HepG2 (cell line): ENCODE results near the gene DOK5. TPM values are rescaled to one million over a fixed set of nuclear protein-coding genes. Genes with fewer than 3 reads are reported as not detected.

Source experiments
- ATAC-seq: fragments of 200-7000 bp; cut with Tn5 transposase; 3 replicates; pipeline ENCODE4 v1.9.1; 2020; ENCODE audit warnings: mild to moderate bottlenecking, moderate library complexity
- BruUV-seq: library from RNA; stranded (reverse); fragments of 400-500 nt; replicated peaks from 2 replicates; lab custom pipeline; 2021; lab: Mats Ljungman, UMichigan
- CTCF ChIA-PET: fragments of 300-600 bp; formaldehyde crosslinking; extraction: SDS; loops from one replicate; lab custom pipeline; 2021; ENCODE audit warnings: low total read pairs, inconsistent platforms, low intra/inter-chr PET ratio; lab: Yijun Ruan, JAX
- POLR2A ChIA-PET: fragments of 350-600 bp; sonication (Branson Sonifier 250); formaldehyde crosslinking; loops from one replicate; lab custom pipeline; 2020; ENCODE audit warnings: antibody characterized with exemption, inconsistent platforms; lab: Yijun Ruan, JAX
- DNase-seq: peaks from one replicate; pipeline ENCODE4 v3.0.0-alpha.2; 2015; ENCODE audit warnings: low spot score
- FAIRE-seq: peaks from 3 replicates; lab custom pipeline; 2011; peaks lifted over from hg19 to GRCh38; lab: Jason Lieb, UNC
- H2AFZ ChIP-seq: one replicate; pipeline ENCODE4 v1.6.1; 2011; ENCODE audit warnings: low read length, inconsistent platforms
- H3K27ac ChIP-seq: fragments of 300-600 bp; 3 replicates; pipeline ENCODE4 v1.8.0; 2011; ENCODE audit warnings: mixed run types, mild to moderate bottlenecking, mixed read lengths, low read length, inconsistent platforms; ENCODE audit not compliant: insufficient read depth; ENCODE audit errors: extremely low read length
- H3K27me3 ChIP-seq, 2 experiments: fragments of 200-600 bp in 1 of 2; 2 replicates in 1 of 2; 3 replicates in 1 of 2; pipeline versions ENCODE4 v1.6.0 to v1.8.0; 2011; ENCODE audit warnings: low read length in 2 of 2, mild to moderate bottlenecking in 2 of 2, moderate library complexity in 2 of 2, inconsistent platforms in 1 of 2; ENCODE audit not compliant: insufficient read depth in 2 of 2, control insufficient read depth in 1 of 2
- H3K36me3 ChIP-seq, 2 experiments: fragments of 200-600 bp in 1 of 2; replicated peaks in 1 of 2; 2 replicates in 1 of 2; 3 replicates in 1 of 2; pipeline versions ENCODE4 v1.5.1 to v1.8.0; 2011; ENCODE audit warnings: low read length in 2 of 2, inconsistent platforms in 1 of 2; ENCODE audit not compliant: insufficient read depth in 2 of 2, control insufficient read depth in 1 of 2
- H3K4me1 ChIP-seq: 2 replicates; pipeline ENCODE4 v1.5.1; 2012; ENCODE audit warnings: low read length, inconsistent platforms; ENCODE audit not compliant: insufficient read depth
- H3K4me2 ChIP-seq: 2 replicates; pipeline ENCODE4 v1.6.0; 2011; ENCODE audit warnings: low read depth, low read length, inconsistent platforms
- H3K4me3 ChIP-seq, 3 experiments: fragments of 200-600 bp in 1 of 3; sonication (generic), shearing (Covaris generic) in 1 of 3; replicated peaks in 1 of 3; 2 replicates each; pipeline ENCODE4 v1.5.1; 2011 to 2016; ENCODE audit warnings: low read length in 3 of 3, inconsistent platforms in 2 of 3, low read depth in 2 of 3, mild to moderate bottlenecking in 2 of 3, control low read depth in 1 of 3, mixed read lengths in 1 of 3; ENCODE audit not compliant: insufficient read depth in 1 of 3
- H3K79me2 ChIP-seq: one replicate; pipeline ENCODE4 v1.6.1; 2011; ENCODE audit warnings: low read length, inconsistent platforms; ENCODE audit not compliant: insufficient read depth
- H3K9ac ChIP-seq: 2 replicates; pipeline ENCODE4 v1.6.0; 2011; ENCODE audit warnings: mild to moderate bottlenecking, low read depth, low read length, inconsistent platforms; ENCODE audit not compliant: insufficient read depth
- H3K9me3 ChIP-seq: 2 replicates; pipeline ENCODE4 v1.5.1; 2012; ENCODE audit warnings: mild to moderate bottlenecking, low read length
- H4K20me1 ChIP-seq: 2 replicates; pipeline ENCODE4 v1.6.0; 2011; ENCODE audit warnings: inconsistent platforms, mild to moderate bottlenecking, low read length, moderate library complexity; ENCODE audit not compliant: insufficient read depth
- ARID2 ChIP-seq: sonication (generic); formaldehyde crosslinking; IDR thresholded peaks from 2 replicates; pipeline ENCODE4 v1.8.1; 2022; ENCODE audit warnings: mild to moderate bottlenecking, missing genetic modification reagents, borderline replicate concordance
- CBFB ChIP-seq: sonication (generic); formaldehyde crosslinking; IDR thresholded peaks from 2 replicates; pipeline ENCODE4 v1.4.0; 2020; ENCODE audit warnings: missing genetic modification reagents
- DR1 ChIP-seq: sonication (generic); formaldehyde crosslinking; IDR thresholded peaks from 2 replicates; pipeline ENCODE4 v1.8.0; 2021; ENCODE audit warnings: mild to moderate bottlenecking, missing genetic modification reagents, inconsistent platforms
- FOXK2 ChIP-seq: fragments of 450-650 bp; IDR thresholded peaks from 2 replicates; pipeline ENCODE4 v1.6.1; 2016
- FOXM1 ChIP-seq: sonication (generic); formaldehyde crosslinking; IDR thresholded peaks from 2 replicates; pipeline ENCODE4 v1.5.0; 2020; ENCODE audit warnings: missing genetic modification reagents
- IKZF5 ChIP-seq: IDR thresholded peaks from 2 replicates; pipeline ENCODE4 v1.6.1; 2018; ENCODE audit warnings: missing genetic modification reagents, mild to moderate bottlenecking, missing compliant biosample characterization
- MTA3 ChIP-seq: sonication (generic); formaldehyde crosslinking; IDR thresholded peaks from 2 replicates; pipeline ENCODE4 v1.4.0; 2020; ENCODE audit warnings: missing genetic modification reagents
- PRDM4 ChIP-seq: sonication (generic); formaldehyde crosslinking; IDR thresholded peaks from 2 replicates; pipeline ENCODE4 v1.9.0; 2021; ENCODE audit warnings: missing genetic modification reagents, borderline replicate concordance
- SETDB1 ChIP-seq: sonication (generic); formaldehyde crosslinking; IDR thresholded peaks from 2 replicates; pipeline ENCODE4 v1.5.1; 2020; ENCODE audit warnings: missing genetic modification reagents, mild to moderate bottlenecking, borderline replicate concordance
- SKIL ChIP-seq: sonication (generic); formaldehyde crosslinking; IDR thresholded peaks from 2 replicates; pipeline ENCODE4 v1.8.0; 2022; ENCODE audit warnings: missing genetic modification reagents, mild to moderate bottlenecking, moderate library complexity, borderline replicate concordance
- ZBTB25 ChIP-seq: IDR thresholded peaks from 2 replicates; pipeline ENCODE4 v1.6.1; 2018; ENCODE audit warnings: missing genetic modification reagents
- ZNF138 ChIP-seq: sonication (generic); formaldehyde crosslinking; IDR thresholded peaks from 2 replicates; pipeline ENCODE4 v1.5.0; 2020; ENCODE audit warnings: mild to moderate bottlenecking, low read depth, missing genetic modification reagents
- ZNF484 ChIP-seq: sonication (generic); formaldehyde crosslinking; IDR thresholded peaks from 2 replicates; pipeline ENCODE4 v1.5.1; 2020; ENCODE audit warnings: mild to moderate bottlenecking, low read depth, missing genetic modification reagents, borderline replicate concordance
- ZNF746 ChIP-seq: sonication (generic); formaldehyde crosslinking; IDR thresholded peaks from 2 replicates; pipeline ENCODE4 v1.8.0; 2022; ENCODE audit warnings: mild to moderate bottlenecking, missing genetic modification reagents
- ZSCAN9 ChIP-seq: IDR thresholded peaks from 2 replicates; pipeline ENCODE4 v1.6.1; 2016; ENCODE audit warnings: borderline replicate concordance
- WGBS: methylation state at CpG from one replicate; pipeline ENCODE4 v1.1.6; 2017; ENCODE audit warnings: low lambda C conversion rate; 5-methylcytosine and 5-hydroxymethylcytosine counted together
- in situ Hi-C: cut with HindIII; loops from 2 replicates; pipeline ENCODE4 v1.10.0; 2017; ENCODE audit warnings: low pct_unique_long_range_greater_than_20kb; ENCODE audit not compliant: extremely low pct_ligation_motif_present
- intact Hi-C: fragments of 100-400 bp; cut with micrococcal nuclease; formaldehyde crosslinking; loops from one replicate; pipeline ENCODE4 v1.10.0; 2022; ENCODE audit not compliant: unreplicated experiment
- polyA plus RNA-seq, 8 experiments: library from polyadenylated mRNA; depleted of rRNA in 3 of 8; stranded (reverse) in 7 of 8; unstranded in 1 of 8; fragments of >200 nt; fragmentation: Illumina TruSeq in 4 of 8; extraction: Trizol in 4 of 8; gene quantifications; 2 replicates each; pipeline versions ENCODE4 v1.2.1 to v1.2.3, GENCODE V29; 2011 to 2016; ENCODE audit warnings: low read depth in 4 of 8, missing spikeins in 1 of 8, mixed read lengths in 1 of 8; ENCODE audit not compliant: insufficient read depth in 1 of 8
- total RNA-seq, 5 experiments: library from RNA; depleted of rRNA; stranded (reverse); fragments of >200 nt; fragmentation: Illumina TruSeq; extraction: Trizol; gene quantifications; 2 replicates each; pipeline ENCODE4 v1.2.3, GENCODE V29; 2016; ENCODE audit warnings: low read depth in 1 of 5

DOK5 gene
- total and polyA plus RNA-seq, 2 of the 13 experiments (the other 11 are each of a cell fraction or from before 2014, with no cell fraction given): not detected

- Histone ChIP-seq H3K36me3 (no peaks in the 10 kb centered on the region), H3K4me1 (no peaks in the 10 kb centered on the region), H3K27me3 (peaks cover 0 to 20% of the 10 kb centered on the region in 2 experiments; a peak in 1 of 5 replicates), H3K9ac (no peak overlapping the region), H4K20me1 (no peaks in the 10 kb centered on the region), H3K27ac (no peak overlapping the region), H3K4me2 (no peak overlapping the region), H2AFZ (no peak overlapping the region), H3K4me3 (no peak overlapping the region), H3K9me3 (no peaks in the 10 kb centered on the region), H3K79me2 (no peaks in the 10 kb centered on the region)
- in situ Hi-C loops: loop anchor here (5.0 kb wide), 2 partner anchors 423 to 558 kb away; no protein-coding TSS in a partner anchor
- ChIA-PET CTCF (interaction anchor here (1.8 to 3.0 kb wide), 3 partner anchors 166 to 446 kb away, joined by 6 to 41 read pairs (median 8); no protein-coding TSS in a partner anchor), POLR2A (no interaction called here)
- no TSS peak for BruUV-seq
- DNase-seq (no peak), FAIRE-seq (no peak), ATAC-seq (no peak)
- intact Hi-C loops: loop anchor here (2.0 to 5.0 kb wide), 2 partner anchors 167 to 548 kb away; no protein-coding TSS in a partner anchor
- WGBS: 14% methylated on average over 8 of the region's 8 CpGs
- TF ChIP-seq CBFB (CRISPR knock-in tag) (no peak), ZNF746 (CRISPR knock-in tag) (no peak), FOXK2 (no peak), SKIL (CRISPR knock-in tag) (no peak), ZSCAN9 (CRISPR knock-in tag) (no peak), ARID2 (CRISPR knock-in tag) (no peak), ZNF484 (CRISPR knock-in tag) (no peak), MTA3 (no peak), FOXM1 (CRISPR knock-in tag) (no peak), ZNF138 (CRISPR knock-in tag) (no peak), SETDB1 (CRISPR knock-in tag) (no peak), PRDM4 (CRISPR knock-in tag) (no peak), ZBTB25 (no peak), DR1 (CRISPR knock-in tag) (no peak), IKZF5 (CRISPR knock-in tag) (no peak)
These were observed 170.2 kb downstream of the DOK5 start for GRCh38 chr20:54645445-54646155.
